HG02852 (cell line): ENCODE data around the gene RUFY1.
"Not testable (repeated sequence)": the region's sequence is repeated elsewhere in the genome, so short reads cannot be mapped to it uniquely, and the experiment has no call there.

ENCODE experiments used
- ATAC-seq: cut with Tn5 transposase; IDR thresholded peaks from one replicate; pipeline ENCODE4 v1.9.1; 2021; ENCODE audit warnings: mild to moderate bottlenecking, moderate library complexity; ENCODE audit not compliant: unreplicated experiment

Gene RUFY1

GRCh38 chr5:179620293-179620692 is 69.9 kb downstream of the RUFY1 start:
- ATAC-seq, result no peak

GRCh38 chr5:179620703-179621350 is 70.5 kb downstream of the RUFY1 start:
- ATAC-seq, result no peak

GRCh38 chr5:179621551-179622214 is 71.3 kb downstream of the RUFY1 start:
- no peak for ATAC-seq

GRCh38 chr5:179623003-179623905 is 72.9 kb downstream of the RUFY1 start, which contains the start of gene HNRNPH1:
Gene HNRNPH1 (minus strand): TSS chr5:179623671. CDS start chr5:179623133, 538 bp downstream.
- peak; percentile 66 for ATAC-seq

GRCh38 chr5:179623906-179624741 is 73.8 kb downstream of the RUFY1 start:
- peak; percentile 13 for ATAC-seq

- ATAC-seq, result no peak
Measured at GRCh38 chr5:179624841-179625271, 74.5 kb downstream of the RUFY1 start.

GRCh38 chr5:179633501-179634369 is 83.4 kb downstream of the RUFY1 start:
- ATAC-seq, result peak; percentile 52

GRCh38 chr5:179634370-179635172 is 84.2 kb downstream of the RUFY1 start:
- ATAC-seq, result peak; percentile 89

GRCh38 chr5:179639296-179639695 is 88.9 kb downstream of the RUFY1 start:
- not testable (repeated sequence) for ATAC-seq

- ATAC-seq, result not testable (repeated sequence)
Measured at GRCh38 chr5:179641745-179642144, 91.4 kb downstream of the RUFY1 start.

- ATAC-seq, result not testable (repeated sequence)
Measured at GRCh38 chr5:179642626-179643025, 92.3 kb downstream of the RUFY1 start.

GRCh38 chr5:179643141-179643920 is 93.0 kb downstream of the RUFY1 start:
- ATAC-seq, result not testable (repeated sequence)

GRCh38 chr5:179644766-179645165 is 94.4 kb downstream of the RUFY1 start:
- ATAC-seq, result not testable (repeated sequence)

GRCh38 chr5:179648410-179648809 is 98.1 kb downstream of the RUFY1 start:
- no peak for ATAC-seq

GRCh38 chr5:179649166-179649703 is 98.9 kb downstream of the RUFY1 start:
- ATAC-seq, result not testable (repeated sequence)

- not testable (repeated sequence) for ATAC-seq
Measured at GRCh38 chr5:179650245-179650644, 99.9 kb downstream of the RUFY1 start.

GRCh38 chr5:179653135-179653534 is 102.8 kb downstream of the RUFY1 start:
- not testable (repeated sequence) for ATAC-seq
